ENCODE data around the gene GOSR2.

GRCh38 chr17:46875849-46876352 lies 47.1 kb upstream of the GOSR2 start:
- TF ChIP-seq CTCF (optimal IDR thresholded peaks at IDR 0.05 in 1 of 3, IDR thresholded peaks at IDR 0.05 in 1 of 3, conservative IDR thresholded peaks at IDR 0.05 in 1 of 3; ENCODE audit: extremely low read depth in 1 of 3, insufficient read depth in 2 of 3, low read length in 3 of 3), result no peak
- no peak for TF ChIP-seq EZH2 (IDR thresholded peaks at IDR 0.05; ENCODE audit: low read length)

Measured in keratinocyte (primary cell).